Hematopoietic multipotent progenitor cell treated with erythropoietin and hydrocortisone succinate and interleukin-3 and kit ligand, for 6 days (in vitro differentiated cells): Measurements from ENCODE around the gene MSH4.

Experiments
- DNase-seq: peaks from one replicate; pipeline ENCODE4 v3.0.0-alpha.2; 2015

The MSH4 gene

DNA sequence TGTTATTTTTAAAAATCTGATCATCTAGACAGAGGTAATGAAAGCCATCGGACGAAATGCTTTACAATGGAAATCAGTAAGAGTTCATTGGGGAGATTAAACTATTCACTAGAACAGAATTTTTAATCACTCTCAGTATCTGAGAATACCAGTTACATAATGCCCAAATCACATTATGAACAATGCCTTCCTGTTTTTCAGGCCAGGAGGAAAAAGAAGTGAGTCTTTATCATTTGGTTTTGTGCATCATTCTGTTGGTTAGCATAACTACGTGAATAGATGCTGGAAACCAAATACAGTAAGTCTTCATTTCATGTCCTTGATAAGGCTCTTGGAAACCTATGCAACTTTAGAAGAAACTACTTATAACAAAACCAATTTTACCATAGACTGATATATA lies 153.5 kb downstream of the MSH4 start:
- no peak for DNase-seq

DNA sequence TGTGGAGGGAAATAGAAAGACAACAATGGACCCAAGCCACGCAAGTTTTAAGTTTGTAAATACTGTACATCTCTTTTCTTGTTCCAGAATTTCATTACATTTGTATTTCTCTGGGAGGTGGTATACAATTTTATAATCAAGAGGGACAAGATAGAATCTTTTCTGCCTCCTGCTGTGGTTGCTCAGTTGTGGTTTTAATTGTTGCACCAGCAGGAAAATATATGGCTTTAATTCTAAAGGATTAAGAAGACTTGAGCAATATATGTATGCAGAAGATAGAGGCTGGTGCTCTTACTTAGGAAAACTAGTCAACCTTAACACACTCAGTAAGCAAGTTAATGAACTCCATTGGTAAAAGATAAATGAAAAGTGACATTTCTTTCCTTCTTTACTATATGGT lies 155.3 kb downstream of the MSH4 start:
- DNase-seq: peak; percentile 6

DNA sequence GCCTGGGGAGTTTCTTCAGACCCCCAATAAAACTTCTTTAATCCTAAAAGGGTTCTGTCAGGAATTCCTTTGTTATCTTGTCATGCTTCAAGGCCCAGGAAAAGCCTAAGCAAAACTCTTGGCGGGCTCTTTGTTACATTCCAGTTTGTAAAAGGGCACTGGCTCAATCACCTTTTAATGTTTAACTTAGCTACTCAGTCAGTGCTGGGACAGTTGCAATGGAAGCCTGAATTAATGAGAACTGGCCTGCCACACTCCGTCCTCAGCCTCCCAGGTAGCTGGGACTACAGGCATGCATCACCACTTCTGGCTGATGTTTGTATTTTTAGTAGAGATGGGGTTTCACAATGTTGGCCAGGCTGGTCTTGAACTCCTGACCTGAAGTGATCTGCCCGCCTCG lies 156.8 kb downstream of the MSH4 start:
- DNase-seq: no peak

DNA sequence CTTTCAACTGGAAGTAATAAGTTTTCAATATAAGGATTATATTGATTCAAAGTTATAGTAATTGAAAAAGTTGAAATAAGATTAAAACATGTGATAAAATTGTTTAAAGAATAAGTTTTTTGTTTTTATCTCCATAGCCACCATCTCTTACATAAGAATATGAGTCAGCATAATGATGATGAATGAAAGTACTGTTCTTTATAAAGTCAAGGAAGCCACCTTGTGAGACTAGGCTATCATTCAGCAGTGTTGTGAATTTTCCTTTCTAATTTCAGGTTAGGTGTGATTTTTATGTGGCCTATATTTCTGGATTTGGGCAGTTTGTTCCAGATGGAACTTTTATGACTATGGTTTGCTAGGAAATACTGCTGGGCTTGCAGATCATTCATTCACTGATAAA lies 157.9 kb downstream of the MSH4 start:
- peak; percentile 44 for DNase-seq
